Measurements from ENCODE around the gene ITSN2.

ITSN2 gene

GRCh38 chr2:24239553-24239952 is 120.8 kb downstream of the ITSN2 start:
- no peak for DNase-seq (ENCODE audit: low read depth)
- TF ChIP-seq CTCF (IDR thresholded peaks at IDR 0.05; ENCODE audit: low read depth, low read length), result no peak
- TF ChIP-seq POLR2A (IDR thresholded peaks at IDR 0.05; ENCODE audit: extremely low read depth, insufficient read length), result no peak
- H3K4me3 ChIP-seq (ENCODE audit: low read depth, low read length), result no peak overlapping the region

GRCh38 chr2:24238158-24238557 is 122.2 kb downstream of the ITSN2 start:
- no peak overlapping the region for H3K4me3 ChIP-seq (ENCODE audit: low read depth, low read length)
- TF ChIP-seq MYC (IDR thresholded peaks at IDR 0.05; ENCODE audit: low read depth, low read length) (no peak), MAX (IDR thresholded peaks at IDR 0.05; ENCODE audit: low read depth, low read length) (no peak), POLR2A (IDR thresholded peaks at IDR 0.05; ENCODE audit: extremely low read depth, insufficient read length) (no peak), CTCF (IDR thresholded peaks at IDR 0.05; ENCODE audit: low read depth, low read length) (no peak)
- no peak for DNase-seq (ENCODE audit: low read depth)

GRCh38 chr2:24237313-24237712 is 123.0 kb downstream of the ITSN2 start:
- H3K4me3 ChIP-seq (ENCODE audit: low read depth, low read length), result no peak overlapping the region
- TF ChIP-seq POLR2A (IDR thresholded peaks at IDR 0.05; ENCODE audit: extremely low read depth, insufficient read length) (no peak), MYC (IDR thresholded peaks at IDR 0.05; ENCODE audit: low read depth, low read length) (no peak), CTCF (IDR thresholded peaks at IDR 0.05; ENCODE audit: low read depth, low read length) (no peak)
- DNase-seq (ENCODE audit: low read depth), result no peak

- TF ChIP-seq CTCF (IDR thresholded peaks at IDR 0.05; ENCODE audit: low read depth, low read length), result no peak
- no peak for TF ChIP-seq MAX (IDR thresholded peaks at IDR 0.05; ENCODE audit: low read depth, low read length)
- TF ChIP-seq POLR2A (IDR thresholded peaks at IDR 0.05; ENCODE audit: extremely low read depth, insufficient read length), result no peak
- no peak for TF ChIP-seq MYC (IDR thresholded peaks at IDR 0.05; ENCODE audit: low read depth, low read length)
- no peak overlapping the region for H3K4me3 ChIP-seq (ENCODE audit: low read depth, low read length)
- peak; percentile 15 for DNase-seq (ENCODE audit: low read depth)
These were observed 127.0 kb downstream of the ITSN2 start for GRCh38 chr2:24233321-24233720.

GRCh38 chr2:24231461-24231881 is 128.9 kb downstream of the ITSN2 start:
- no peak overlapping the region for H3K4me3 ChIP-seq (ENCODE audit: low read depth, low read length)
- TF ChIP-seq POLR2A (IDR thresholded peaks at IDR 0.05; ENCODE audit: extremely low read depth, insufficient read length) (no peak), MYC (IDR thresholded peaks at IDR 0.05; ENCODE audit: low read depth, low read length) (no peak), MAX (IDR thresholded peaks at IDR 0.05; ENCODE audit: low read depth, low read length) (no peak), CTCF (IDR thresholded peaks at IDR 0.05; ENCODE audit: low read depth, low read length) (no peak)
- DNase-seq (ENCODE audit: low read depth), result no peak

GRCh38 chr2:24228470-24228869 is 131.9 kb downstream of the ITSN2 start:
- TF ChIP-seq POLR2A (IDR thresholded peaks at IDR 0.05; ENCODE audit: extremely low read depth, insufficient read length) (no peak), CTCF (IDR thresholded peaks at IDR 0.05; ENCODE audit: low read depth, low read length) (peak; percentile 31)
- H3K4me3 ChIP-seq (ENCODE audit: low read depth, low read length), result no peak overlapping the region
- DNase-seq (ENCODE audit: low read depth), result peak; percentile 27

Data from NB4 (cell line).